ENCODE measurements around the gene NPHS1.

DNA sequence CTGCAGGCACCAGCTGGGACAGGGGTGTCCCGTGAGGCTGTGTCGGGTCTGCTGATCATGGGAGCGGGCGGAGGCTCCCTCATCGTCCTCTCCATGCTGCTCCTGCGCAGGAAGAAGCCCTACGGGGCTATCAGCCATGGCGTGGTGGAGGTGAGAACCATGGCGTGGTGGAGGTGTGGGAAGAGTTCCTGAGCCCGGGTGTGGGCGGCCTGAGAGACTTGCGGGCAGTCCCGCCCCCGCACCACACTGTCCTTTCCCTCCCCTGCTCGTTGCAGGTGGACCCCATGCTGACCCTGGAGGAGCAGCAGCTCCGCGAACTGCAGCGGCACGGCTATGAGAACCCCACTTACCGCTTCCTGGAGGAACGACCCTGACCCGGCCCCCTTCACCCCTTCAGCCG lies 26.8 kb upstream of the NPHS1 start:
- TF ChIP-seq, protein P1, sequence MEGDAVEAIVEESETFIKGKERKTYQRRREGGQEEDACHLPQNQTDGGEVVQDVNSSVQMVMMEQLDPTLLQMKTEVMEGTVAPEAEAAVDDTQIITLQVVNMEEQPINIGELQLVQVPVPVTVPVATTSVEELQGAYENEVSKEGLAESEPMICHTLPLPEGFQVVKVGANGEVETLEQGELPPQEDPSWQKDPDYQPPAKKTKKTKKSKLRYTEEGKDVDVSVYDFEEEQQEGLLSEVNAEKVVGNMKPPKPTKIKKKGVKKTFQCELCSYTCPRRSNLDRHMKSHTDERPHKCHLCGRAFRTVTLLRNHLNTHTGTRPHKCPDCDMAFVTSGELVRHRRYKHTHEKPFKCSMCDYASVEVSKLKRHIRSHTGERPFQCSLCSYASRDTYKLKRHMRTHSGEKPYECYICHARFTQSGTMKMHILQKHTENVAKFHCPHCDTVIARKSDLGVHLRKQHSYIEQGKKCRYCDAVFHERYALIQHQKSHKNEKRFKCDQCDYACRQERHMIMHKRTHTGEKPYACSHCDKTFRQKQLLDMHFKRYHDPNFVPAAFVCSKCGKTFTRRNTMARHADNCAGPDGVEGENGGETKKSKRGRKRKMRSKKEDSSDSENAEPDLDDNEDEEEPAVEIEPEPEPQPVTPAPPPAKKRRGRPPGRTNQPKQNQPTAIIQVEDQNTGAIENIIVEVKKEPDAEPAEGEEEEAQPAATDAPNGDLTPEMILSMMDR (IDR thresholded peaks at IDR 0.05) = no peak
- TF ChIP-seq POLR2A (IDR thresholded peaks at IDR 0.05) = no peak

All from testis (tissue), 2 donors.